ENCODE data around the gene ERBB4. TPM values are rescaled to one million over a fixed set of nuclear protein-coding genes. Genes with fewer than 3 reads are reported as not detected.
"Not testable (repeated sequence)": the region's sequence is repeated elsewhere in the genome, so short reads cannot be mapped to it uniquely, and the experiment has no call there.

The ERBB4 gene
- total RNA-seq, 1 donor from 2014 or later, result 0.43 TPM

GRCh38 chr2:212010305-212010704, 528.3 kb downstream of the ERBB4 start:
- DNase-seq (ENCODE audit: low spot score), result not testable (repeated sequence)

DNA sequence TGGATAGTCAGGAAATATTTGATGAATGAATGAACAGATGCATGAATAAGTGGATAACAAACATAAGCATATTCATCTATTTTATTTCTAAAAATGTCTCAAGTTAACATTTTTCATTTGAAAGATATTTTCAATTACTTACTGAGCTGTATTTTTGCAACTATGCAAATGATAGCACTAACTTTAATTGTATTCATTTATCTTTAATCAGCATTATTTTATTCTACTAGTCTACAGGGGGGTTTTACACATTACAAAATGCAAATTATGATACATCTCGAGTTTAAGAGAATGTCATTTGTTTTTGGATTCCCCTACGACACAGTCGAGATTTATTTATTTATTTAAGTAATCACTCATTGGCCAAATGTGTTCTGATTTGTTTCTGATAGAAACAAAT, 530.6 kb downstream of the ERBB4 start:
- no peak for DNase-seq (ENCODE audit: low spot score)

DNA sequence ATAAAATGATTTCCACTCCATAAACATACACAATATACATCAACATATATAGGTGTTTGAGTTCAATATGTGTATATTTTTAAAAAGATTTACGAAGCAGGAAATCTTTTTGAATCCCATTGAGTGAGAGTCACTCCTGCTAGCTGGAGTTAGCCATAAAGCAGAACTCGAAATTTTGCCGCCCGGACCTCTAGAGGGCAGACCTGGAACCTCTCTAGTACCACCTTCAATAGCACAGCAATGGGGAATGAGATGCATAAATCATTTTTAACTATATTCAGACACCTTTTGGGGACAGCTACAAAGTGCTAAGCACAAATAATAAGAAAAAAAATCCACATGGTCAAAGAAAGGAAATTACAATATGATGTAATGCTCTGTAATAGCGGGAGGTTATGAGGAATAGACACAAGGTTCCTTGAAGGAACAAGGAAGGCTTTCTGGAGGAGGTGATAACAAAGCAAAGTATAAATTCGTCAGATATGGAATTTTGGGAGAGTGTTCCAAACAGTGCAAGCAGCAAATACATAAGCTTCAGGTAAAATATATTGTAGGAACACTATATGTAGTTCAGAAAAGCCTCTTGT, 533.4 kb downstream of the ERBB4 start:
- no peak for DNase-seq (ENCODE audit: low spot score)

GRCh38 chr2:212001325-212001724, 537.3 kb downstream of the ERBB4 start:
- DNase-seq (ENCODE audit: low spot score), result no peak

DNA sequence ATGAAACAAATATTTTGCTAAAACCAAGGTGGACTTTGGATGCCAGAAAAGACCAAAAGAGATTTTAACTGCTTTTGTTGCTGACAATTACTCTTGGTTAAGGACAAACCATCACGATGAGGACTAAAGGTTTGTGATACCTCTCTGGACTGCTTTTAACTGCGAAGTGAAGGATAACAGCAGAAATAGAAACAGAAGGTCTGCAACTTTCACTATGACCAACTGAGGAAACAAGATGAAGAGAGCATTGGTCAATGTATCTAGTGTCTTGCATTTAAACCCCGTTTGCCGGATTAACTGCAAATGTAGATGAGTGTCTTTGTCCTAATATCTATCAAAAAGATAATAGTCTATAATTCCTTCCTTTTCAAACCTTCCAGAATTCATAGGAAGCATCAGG, 541.7 kb downstream of the ERBB4 start:
- no peak for DNase-seq (ENCODE audit: low spot score)

- no peak for DNase-seq (ENCODE audit: low spot score)
These were observed 543.8 kb downstream of the ERBB4 start for GRCh38 chr2:211994806-211995205.

GRCh38 chr2:211990335-211990734, 548.3 kb downstream of the ERBB4 start:
- no peak for DNase-seq (ENCODE audit: low spot score)

DNA sequence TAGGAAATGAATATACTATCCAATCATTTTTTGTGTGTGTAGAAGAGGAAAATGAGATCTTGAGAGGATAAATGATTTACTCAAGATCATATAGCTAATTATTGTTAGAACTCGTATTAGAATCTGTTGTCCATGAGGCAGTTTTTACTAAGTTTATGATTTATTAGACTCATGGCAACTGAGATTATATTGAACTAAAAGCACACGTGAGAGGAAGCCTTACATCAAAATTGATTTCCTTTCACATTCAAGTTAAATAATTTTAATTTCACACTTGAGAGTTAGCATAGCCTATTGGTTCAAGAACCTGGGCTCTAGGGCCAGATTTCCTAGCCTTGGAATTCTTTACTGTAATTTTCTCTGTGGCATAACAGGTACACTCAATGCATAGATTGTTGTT, 552.3 kb downstream of the ERBB4 start:
- no peak for DNase-seq (ENCODE audit: low spot score)

DNA sequence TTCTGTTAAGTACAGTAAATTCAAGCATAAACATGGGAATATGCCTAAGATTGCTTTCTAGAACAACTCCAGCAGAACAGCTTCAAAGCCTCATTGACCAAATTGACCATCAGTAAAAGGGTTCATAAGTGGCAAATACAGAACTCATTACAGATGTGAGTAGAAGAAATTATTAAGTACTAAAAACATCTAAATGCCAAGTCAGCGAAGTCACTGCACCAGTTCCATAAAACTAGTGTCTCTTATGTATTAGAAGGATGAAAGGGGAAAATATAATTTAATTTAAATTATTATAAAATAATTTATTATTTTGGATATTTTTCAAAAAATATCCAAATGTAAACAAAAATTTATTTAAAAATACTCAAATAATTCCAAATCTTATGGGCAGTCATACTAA, 553.2 kb downstream of the ERBB4 start:
- DNase-seq (ENCODE audit: low spot score), result no peak

GRCh38 chr2:211982162-211982561, 556.4 kb downstream of the ERBB4 start:
- no peak for DNase-seq (ENCODE audit: low spot score)

GRCh38 chr2:211981451-211981850, 557.2 kb downstream of the ERBB4 start:
- DNase-seq (ENCODE audit: low spot score), result no peak

DNA sequence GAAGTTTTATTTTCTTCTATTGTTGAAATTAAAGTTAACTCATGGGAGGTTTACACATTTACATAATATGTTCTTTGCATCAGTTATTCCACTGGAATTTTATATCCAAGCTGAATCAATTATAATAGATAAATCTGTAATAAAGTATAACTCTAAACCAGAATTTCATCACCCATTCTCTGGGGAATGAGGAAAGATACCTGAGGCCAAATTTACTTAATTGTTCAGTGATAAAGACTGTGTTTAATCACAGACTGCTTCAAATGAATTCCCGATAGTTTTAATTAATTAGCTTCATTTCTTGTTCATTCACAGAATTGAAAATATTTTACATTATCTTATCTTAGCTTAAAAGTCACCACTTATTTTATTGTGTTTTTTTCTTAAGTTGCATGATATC, 562.5 kb downstream of the ERBB4 start:
- DNase-seq (ENCODE audit: low spot score), result no peak

GRCh38 chr2:211967234-211967633, 571.4 kb downstream of the ERBB4 start:
- DNase-seq (ENCODE audit: low spot score), result no peak

GRCh38 chr2:211963969-211964368, 574.6 kb downstream of the ERBB4 start:
- no peak for DNase-seq (ENCODE audit: low spot score)

DNA sequence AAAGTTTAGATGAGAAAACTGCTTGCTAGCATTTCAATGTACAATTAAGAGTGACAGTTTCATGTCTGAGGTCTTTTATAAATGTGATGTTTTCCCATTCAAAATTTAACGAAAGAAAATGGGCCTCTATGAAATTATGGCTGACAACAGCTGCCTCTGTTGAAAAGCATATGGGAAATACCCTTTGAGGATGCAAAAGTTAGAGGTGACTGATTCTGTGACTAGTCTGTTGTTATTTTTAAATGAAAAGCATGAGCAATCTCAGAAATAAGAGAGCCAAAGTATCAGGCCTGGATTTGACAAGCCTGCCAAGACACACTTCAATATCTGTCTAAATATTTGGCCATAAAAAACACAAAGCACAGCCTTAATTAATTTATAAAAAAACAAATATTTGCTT, 580.8 kb downstream of the ERBB4 start:
- no peak for DNase-seq (ENCODE audit: low spot score)

DNA sequence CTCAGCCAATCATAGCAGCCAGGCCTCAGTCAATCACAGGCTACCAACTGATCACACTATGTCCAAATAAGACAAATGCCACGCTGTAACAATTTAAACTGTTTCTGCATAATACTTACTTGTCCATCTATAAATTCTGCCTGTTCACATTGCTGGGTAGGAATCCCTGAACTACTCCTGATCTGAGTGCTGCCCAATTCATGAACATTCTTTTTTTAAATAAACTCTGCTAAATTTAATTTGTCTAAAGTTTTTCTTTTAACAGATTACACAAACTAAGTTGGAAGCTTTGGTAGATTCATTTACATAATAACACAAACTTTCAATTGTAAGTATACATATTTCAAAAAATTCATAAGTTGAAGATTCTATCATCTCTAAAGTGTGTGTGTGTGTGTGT, 583.0 kb downstream of the ERBB4 start:
- no peak for DNase-seq (ENCODE audit: low spot score)

- DNase-seq (ENCODE audit: low spot score), result no peak
These were observed 589.7 kb downstream of the ERBB4 start for GRCh38 chr2:211948932-211949331.

- DNase-seq (ENCODE audit: low spot score), result no peak
These were observed 591.6 kb downstream of the ERBB4 start for GRCh38 chr2:211946960-211947359.

GRCh38 chr2:211944572-211944971, 594.0 kb downstream of the ERBB4 start:
- no peak for DNase-seq (ENCODE audit: low spot score)

GRCh38 chr2:211942153-211942552, 596.4 kb downstream of the ERBB4 start:
- DNase-seq (ENCODE audit: low spot score), result no peak

DNA sequence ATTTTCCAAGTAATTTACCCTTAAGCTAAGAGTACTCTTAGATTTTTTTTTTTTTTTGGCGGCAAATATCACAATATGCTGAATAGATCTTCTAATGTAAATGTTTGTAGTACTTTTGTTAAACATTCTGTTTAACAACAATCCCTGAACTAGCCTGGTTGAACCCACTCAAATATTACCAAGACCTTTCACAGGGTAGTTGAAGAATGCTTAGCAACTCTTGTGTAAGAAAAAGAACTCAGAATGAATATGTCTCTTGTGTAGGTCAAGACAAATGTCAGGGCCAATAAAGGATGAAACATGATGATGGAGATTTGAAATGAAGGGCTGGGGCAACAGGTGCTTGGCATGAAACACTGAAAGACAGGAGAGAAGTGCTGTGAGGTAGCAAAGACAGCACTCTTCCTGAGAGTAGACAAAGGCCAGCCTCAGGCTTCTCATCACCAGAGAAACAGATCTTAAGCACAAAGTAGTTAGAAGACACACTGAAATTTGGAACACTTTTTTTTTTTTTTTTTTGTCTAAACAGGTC, 597.3 kb downstream of the ERBB4 start:
- DNase-seq (ENCODE audit: low spot score), result no peak

DNA sequence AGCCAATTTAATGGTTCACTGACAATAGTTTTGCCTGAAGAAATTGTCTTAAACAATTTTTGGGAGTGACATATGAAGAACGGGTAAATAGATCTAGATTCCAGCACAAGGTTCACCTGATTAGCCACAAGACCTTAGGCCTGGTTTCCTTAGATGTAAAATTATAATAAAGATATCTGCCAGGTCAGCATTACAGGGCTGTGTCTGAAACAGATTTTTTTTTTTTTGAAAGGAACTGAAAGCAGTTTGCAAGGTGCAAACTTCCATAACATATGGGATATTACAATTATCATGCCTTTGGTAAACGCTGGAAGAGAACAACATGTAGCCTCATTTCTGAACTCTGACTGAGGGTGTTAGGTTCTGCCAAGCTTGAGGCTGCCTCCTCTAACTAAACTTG, 599.4 kb downstream of the ERBB4 start:
- no peak for DNase-seq (ENCODE audit: low spot score)

DNA sequence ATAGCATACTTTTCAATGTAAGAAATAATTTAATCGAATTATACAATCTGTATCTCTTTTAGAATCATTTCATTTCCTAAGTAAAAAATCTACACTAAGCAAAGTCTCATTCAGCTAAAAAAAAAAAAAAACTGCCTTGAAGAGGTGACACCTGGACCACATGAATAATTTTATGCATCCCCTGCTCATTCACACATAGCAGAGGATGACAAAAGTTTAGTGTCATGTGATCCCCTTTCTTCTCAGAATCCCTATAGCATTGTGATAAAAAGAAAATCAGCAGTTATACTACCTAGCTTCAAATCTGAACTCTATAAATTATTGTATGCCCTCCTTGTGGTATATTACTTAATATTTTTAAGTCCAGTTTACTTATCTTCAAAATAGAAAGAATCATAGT, 603.8 kb downstream of the ERBB4 start:
- DNase-seq (ENCODE audit: low spot score), result no peak

GRCh38 chr2:211931314-211931713, 607.3 kb downstream of the ERBB4 start:
- no peak for DNase-seq (ENCODE audit: low spot score)
